Adipocyte (in vitro differentiated cells): Measurements from ENCODE around the gene FGF19.

ENCODE experiments used
- DNase-seq: peaks from one replicate; pipeline ENCODE4 v3.0.0-alpha.2; 2015; ENCODE audit warnings: low read depth
- H3K27me3 ChIP-seq: replicated peaks from 2 replicates; pipeline ENCODE4 v1.7.0; 2013; ENCODE audit warnings: mild to moderate bottlenecking, low read length, moderate library complexity; ENCODE audit not compliant: control insufficient read depth, insufficient read depth
- H3K36me3 ChIP-seq: 2 replicates; pipeline ENCODE4 v1.7.0; 2013; ENCODE audit warnings: low read length, mild to moderate bottlenecking, moderate library complexity; ENCODE audit not compliant: control insufficient read depth, insufficient read depth, severe bottlenecking
- H3K4me1 ChIP-seq: 2 replicates; pipeline ENCODE4 v1.7.0; 2013; ENCODE audit warnings: mild to moderate bottlenecking, low read length, moderate library complexity; ENCODE audit not compliant: control insufficient read depth, insufficient read depth
- H3K4me3 ChIP-seq: 2 replicates; pipeline ENCODE4 v1.7.0; 2013; ENCODE audit warnings: mild to moderate bottlenecking, low read length, moderate library complexity
- H3K9ac ChIP-seq: 2 replicates; pipeline ENCODE4 v1.7.0; 2013; ENCODE audit warnings: mild to moderate bottlenecking, low read length, moderate library complexity
- H3K9me3 ChIP-seq: 2 replicates; pipeline ENCODE4 v1.7.0; 2013; ENCODE audit warnings: mild to moderate bottlenecking, low read length, moderate library complexity; ENCODE audit not compliant: control insufficient read depth

FGF19 gene

DNA sequence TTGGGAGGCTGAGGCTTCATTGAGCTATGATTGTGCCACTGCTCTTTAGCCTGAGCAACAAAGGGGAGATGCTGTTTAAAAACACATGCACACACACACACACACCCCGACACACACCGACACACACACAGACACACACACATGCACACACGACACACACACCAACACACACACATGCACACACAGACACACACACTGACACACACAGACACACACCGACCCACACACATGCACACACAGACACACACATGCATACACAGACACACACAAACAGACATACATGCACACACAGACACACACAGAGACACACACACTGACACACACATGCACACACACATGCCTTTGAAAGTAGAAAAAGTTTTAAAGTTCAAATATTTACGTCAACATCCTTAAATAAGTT lies 23.1 kb downstream of the FGF19 start:
- no peak for DNase-seq
- Histone ChIP-seq H3K27me3 (peaks cover 5% of the 10 kb centered on the region), H3K4me3 (no peak overlapping the region), H3K9me3 (no peaks in the 10 kb centered on the region), H3K9ac (no peak overlapping the region), H3K36me3 (no peaks in the 10 kb centered on the region), H3K4me1 (peaks cover 2% of the 10 kb centered on the region)

- no peak overlapping the region for H3K9ac ChIP-seq
- H3K4me3 ChIP-seq: no peak overlapping the region
- H3K27me3 ChIP-seq: no peaks in the 10 kb centered on the region
- H3K4me1 ChIP-seq: peaks cover 8% of the 10 kb centered on the region
- no peaks in the 10 kb centered on the region for H3K36me3 ChIP-seq
- H3K9me3 ChIP-seq: no peaks in the 10 kb centered on the region
- no peak for DNase-seq
Observed at GRCh38 chr11:69677749-69678148, 26.1 kb downstream of the FGF19 start.

DNA sequence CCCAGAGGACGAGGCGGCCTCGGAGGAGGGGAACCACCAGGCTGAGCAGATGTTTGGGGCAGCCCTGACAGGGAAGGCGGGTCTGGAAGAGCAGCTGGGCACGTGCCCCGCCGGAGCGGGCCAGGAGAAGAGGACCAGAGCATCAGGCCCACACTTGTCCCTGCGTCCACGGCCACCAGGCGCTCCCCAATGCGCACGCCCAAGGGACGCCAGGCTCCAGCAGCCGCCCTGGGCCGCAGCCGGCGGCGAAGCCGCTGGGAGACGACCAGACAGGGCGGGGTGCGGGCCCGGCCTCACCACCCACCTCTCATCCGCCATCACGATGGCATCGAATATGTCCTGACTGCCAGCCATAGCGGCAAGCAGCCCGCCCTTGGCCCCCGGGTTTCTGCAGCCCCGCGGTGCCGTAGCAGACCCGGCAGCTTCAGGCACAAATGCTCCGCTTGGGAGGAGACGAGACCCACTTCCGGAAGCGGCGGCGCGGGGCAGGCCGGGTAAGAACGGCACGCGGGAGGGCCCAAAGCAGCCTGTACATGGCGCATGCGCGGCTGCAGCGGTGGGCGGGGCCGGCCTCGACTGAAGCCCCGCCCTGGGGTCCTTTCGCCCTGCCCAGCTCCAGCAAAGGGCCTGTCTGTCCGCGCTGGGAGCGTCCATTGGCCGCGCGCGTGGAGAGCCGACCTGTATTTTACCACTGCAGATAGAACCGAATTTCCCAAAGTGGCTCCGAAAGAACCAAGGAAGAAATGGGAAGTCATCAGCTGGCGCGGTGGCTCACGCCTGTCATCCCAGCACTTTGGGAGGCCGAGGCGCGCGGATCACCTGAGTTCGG lies 28.7 kb downstream of the FGF19 start, which contains the start of gene LTO1:
TSS of gene LTO1 (minus strand) at position 468 of the 829 bp plus-strand sequence. CDS start at position 354, 114 bp downstream.
- Histone ChIP-seq H3K4me3 (peak within 1 kb of the TSS; percentile 88), H3K9ac (peak within 1 kb of the TSS; percentile 98), H3K9me3 (no peaks in the 10 kb centered on the region), H3K4me1 (peaks cover 14% of the 10 kb centered on the region), H3K27me3 (no peaks in the 10 kb centered on the region), H3K36me3 (peaks cover 16% of the 10 kb centered on the region)
- peak; percentile 99 for DNase-seq

DNA sequence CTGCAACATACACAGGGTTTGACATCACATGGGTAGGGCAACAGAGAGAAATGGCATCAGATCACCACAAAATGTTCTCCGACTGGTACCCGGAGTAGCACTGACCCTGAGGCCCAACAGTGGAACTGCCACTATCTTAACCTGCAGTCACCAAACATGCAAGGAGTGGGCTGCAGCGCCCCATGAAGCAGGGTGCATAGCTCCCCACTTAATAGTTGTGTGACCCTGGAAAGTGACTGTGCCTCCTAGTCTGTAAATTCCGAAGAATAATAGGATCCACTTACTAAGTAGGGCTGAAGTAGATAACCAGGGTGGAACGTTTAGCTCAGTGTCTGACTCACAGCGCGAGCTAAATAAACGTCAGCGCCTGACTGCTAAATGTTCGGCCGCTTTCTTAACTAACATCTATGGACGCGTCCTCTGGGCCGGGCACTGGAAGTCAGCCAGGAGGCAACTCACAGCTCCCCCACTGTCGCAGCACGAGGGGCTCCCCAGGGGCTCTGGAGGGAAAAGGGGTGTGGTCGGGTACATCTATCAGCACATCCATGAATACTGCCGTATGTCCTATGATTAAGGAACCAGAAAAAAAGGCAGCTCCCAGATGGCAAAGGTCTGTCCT lies 29.4 kb downstream of the FGF19 start:
- peak; percentile 86 for DNase-seq
- no peaks in the 10 kb centered on the region for H3K27me3 ChIP-seq
- no peaks in the 10 kb centered on the region for H3K9me3 ChIP-seq

GRCh38 chr11:69671734-69672465 lies 31.9 kb downstream of the FGF19 start:
- H3K4me1 ChIP-seq: peaks cover 17% of the 10 kb centered on the region
- no peaks in the 10 kb centered on the region for H3K27me3 ChIP-seq
- no peak overlapping the region for H3K9ac ChIP-seq
- H3K9me3 ChIP-seq: no peaks in the 10 kb centered on the region
- H3K4me3 ChIP-seq: no peak overlapping the region
- H3K36me3 ChIP-seq: peaks cover 25% of the 10 kb centered on the region
- DNase-seq: no peak

More for the DNA sequence above, 29.4 kb downstream of the FGF19 start:
- H3K36me3 ChIP-seq: peaks cover 16% of the 10 kb centered on the region
- H3K4me3 ChIP-seq: peak overlapping the region; percentile 88
- peaks cover 17% of the 10 kb centered on the region for H3K4me1 ChIP-seq
- H3K9ac ChIP-seq: peak overlapping the region; percentile 98

- peak overlapping the region; percentile 55 for H3K9ac ChIP-seq
- H3K4me1 ChIP-seq: peaks cover 15% of the 10 kb centered on the region
- DNase-seq: peak; percentile 95
- H3K27me3 ChIP-seq: no peaks in the 10 kb centered on the region
- H3K4me3 ChIP-seq: no peak overlapping the region
- peaks cover 29% of the 10 kb centered on the region for H3K36me3 ChIP-seq
- H3K9me3 ChIP-seq: no peaks in the 10 kb centered on the region
Observed at GRCh38 chr11:69670158-69670845, 33.5 kb downstream of the FGF19 start.

DNA sequence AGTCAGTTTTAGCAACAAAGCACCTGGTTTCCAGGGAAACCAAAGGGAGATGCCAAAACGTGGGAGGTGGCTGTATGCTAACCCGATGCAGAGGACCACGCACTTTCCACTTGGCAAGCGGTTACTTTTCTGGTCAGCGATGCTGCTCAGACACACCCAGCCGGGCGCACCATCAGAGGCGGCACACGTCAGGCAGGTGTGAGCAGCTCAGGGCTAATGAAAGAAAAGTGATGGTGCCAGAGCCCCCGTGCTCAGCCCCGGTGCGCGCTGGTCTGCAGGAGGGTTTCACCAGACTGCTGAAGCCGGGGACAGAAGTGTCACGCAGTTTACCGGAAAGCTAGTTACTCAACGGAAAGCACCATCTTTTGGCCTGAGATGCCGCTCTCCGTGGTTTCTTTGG lies 34.3 kb downstream of the FGF19 start:
- Histone ChIP-seq H3K4me1 (peaks cover 15% of the 10 kb centered on the region), H3K4me3 (no peak overlapping the region), H3K9ac (no peak overlapping the region), H3K27me3 (no peaks in the 10 kb centered on the region), H3K9me3 (no peaks in the 10 kb centered on the region), H3K36me3 (peaks cover 38% of the 10 kb centered on the region)
- DNase-seq: no peak

DNA sequence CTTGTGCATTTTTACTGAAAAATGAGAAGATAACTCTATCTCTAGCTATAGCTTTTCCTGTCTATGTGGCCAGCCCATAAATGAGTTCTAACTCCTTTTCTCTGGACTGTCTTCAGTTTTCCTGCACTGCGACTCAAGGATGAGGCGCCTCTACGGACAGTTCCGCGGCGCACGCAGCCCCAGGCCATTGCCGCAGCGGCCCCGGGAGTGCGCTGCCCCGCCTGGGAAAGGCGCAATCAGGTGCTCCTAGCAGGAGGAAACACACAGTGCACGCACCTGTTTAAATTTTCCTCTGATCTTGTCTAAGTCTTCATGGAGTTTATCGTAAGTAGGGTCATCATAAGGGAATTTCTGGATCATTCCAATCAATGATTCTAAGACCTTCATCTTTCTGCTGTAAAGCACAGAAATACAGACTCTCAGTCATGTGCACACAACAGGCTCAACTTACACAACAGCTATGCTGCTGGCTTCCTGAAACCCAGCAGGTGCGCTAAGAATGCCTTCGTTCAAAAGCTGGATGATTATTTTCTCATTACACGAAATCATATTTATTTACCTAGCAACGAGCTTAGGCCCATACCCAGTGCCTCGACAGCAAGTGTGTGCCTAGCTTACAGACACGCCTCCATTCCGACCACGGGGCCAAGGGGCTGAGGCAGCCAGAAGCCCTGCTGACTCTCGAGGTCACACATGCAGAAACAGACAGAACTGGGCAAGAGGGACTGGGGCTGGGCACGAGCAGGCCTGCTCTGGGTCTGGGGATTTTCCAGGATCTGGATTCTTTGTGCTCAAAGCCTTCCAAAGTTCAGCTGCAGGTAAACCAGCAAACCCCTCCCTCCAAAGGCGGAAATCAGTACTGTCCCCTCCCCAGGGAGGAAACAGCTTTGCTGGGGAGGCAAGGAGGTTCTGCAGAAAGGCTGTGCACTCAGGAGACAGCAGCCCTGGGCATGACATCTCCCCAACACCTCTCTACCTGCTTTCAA lies 35.9 kb downstream of the FGF19 start:
- Histone ChIP-seq H3K9ac (no peak overlapping the region), H3K4me1 (peaks cover 10% of the 10 kb centered on the region), H3K27me3 (no peaks in the 10 kb centered on the region), H3K9me3 (no peaks in the 10 kb centered on the region), H3K36me3 (peaks cover 44% of the 10 kb centered on the region), H3K4me3 (no peak overlapping the region)
- DNase-seq: no peak

DNA sequence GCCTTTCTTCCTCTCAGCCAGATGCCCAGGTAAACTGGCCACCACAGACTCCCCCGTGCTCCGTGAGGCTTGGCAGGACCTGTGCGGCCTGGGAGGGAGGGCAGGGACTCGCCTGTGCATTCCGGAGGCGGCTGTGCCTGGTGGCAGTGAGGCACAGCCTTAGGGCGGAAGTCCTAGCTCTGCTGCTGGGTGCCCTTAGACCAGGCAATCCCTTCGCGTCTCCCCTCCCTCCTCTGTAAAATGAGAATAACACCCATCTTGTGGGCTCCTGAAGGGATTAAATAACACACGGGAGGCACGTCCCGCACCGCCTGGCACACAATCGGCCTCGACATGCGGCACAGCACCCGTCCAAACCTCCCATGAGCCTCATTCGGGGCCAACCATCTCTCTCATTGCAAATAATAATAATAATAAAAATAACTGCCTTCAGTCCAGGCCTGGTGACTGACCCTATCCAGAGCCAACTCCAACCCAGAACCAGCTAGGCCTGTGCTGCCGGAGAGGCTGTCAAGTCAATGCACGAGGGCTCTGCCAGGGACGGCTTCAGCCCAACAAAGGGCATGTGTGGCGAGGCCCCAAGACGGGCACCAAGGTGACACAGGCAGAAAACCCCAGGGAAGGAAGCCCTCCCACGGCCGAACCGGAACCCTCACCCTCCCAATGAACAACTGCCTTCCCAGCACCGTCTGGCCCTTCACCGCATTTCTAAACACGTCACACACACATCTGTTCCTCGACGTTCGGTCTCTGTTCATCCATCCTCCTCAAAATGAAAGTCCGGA lies 36.9 kb downstream of the FGF19 start:
- H3K4me3 ChIP-seq: no peak overlapping the region
- no peaks in the 10 kb centered on the region for H3K9me3 ChIP-seq
- no peak for DNase-seq
- H3K36me3 ChIP-seq: peaks cover 38% of the 10 kb centered on the region
- no peaks in the 10 kb centered on the region for H3K27me3 ChIP-seq
- H3K4me1 ChIP-seq: peaks cover 20% of the 10 kb centered on the region
- H3K9ac ChIP-seq: no peak overlapping the region
